SK-N-MC (cell line): Measurements from ENCODE around the gene BCAR3.

Experiments used
- EZH2 ChIP-seq: fragments of 200-600 bp; sonication (generic); IDR thresholded peaks from one replicate; pipeline ENCODE4 v1.6.1; 2017; ENCODE audit warnings: antibody characterized with exemption
- FOXP2 ChIP-seq: optimal IDR thresholded peaks from 2 replicates; pipeline ENCODE3; 2011; ENCODE audit warnings: mild to moderate bottlenecking, moderate library complexity; ENCODE audit not compliant: insufficient read depth; ENCODE audit errors: extremely low read length, control extremely low read depth
- POLR2AphosphoS5 ChIP-seq: IDR thresholded peaks from 2 replicates; pipeline ENCODE4 v1.6.1; 2012; ENCODE audit warnings: mild to moderate bottlenecking, low read depth, low read length, borderline replicate concordance

DNA sequence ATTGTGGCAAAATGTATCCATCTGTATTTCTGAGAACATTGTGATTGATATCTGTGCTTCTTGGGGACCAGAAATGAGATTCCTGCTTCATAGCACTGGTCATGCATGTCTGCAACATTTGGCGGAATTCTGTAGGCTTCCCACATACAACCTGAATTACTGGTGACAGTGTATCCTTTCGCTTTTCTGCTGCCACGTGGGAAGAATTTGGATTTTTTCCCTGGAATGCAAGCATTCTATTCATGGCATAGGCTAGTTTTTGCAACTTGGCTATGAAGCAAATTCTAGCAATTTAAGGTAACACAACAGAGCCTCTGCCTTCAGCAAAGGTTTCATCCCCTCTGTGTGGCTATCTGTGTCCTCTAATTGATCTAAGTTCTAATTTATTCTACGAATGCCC is 85.9 kb downstream of the BCAR3 start:
- TF ChIP-seq POLR2AphosphoS5 (no peak), EZH2 (no peak), FOXP2 (no peak)
